ENCODE data around the gene SNAI3. TPM values are rescaled to one million over a fixed set of nuclear protein-coding genes. Genes with fewer than 3 reads are reported as not detected.

Gene SNAI3
- total and polyA plus RNA-seq, 9 of the 15 experiments (the other 6 are each of a cell fraction or from before 2014, with no cell fraction given) = 0.04 to 4.1 (median 0.80) TPM; not detected in 1

DNA sequence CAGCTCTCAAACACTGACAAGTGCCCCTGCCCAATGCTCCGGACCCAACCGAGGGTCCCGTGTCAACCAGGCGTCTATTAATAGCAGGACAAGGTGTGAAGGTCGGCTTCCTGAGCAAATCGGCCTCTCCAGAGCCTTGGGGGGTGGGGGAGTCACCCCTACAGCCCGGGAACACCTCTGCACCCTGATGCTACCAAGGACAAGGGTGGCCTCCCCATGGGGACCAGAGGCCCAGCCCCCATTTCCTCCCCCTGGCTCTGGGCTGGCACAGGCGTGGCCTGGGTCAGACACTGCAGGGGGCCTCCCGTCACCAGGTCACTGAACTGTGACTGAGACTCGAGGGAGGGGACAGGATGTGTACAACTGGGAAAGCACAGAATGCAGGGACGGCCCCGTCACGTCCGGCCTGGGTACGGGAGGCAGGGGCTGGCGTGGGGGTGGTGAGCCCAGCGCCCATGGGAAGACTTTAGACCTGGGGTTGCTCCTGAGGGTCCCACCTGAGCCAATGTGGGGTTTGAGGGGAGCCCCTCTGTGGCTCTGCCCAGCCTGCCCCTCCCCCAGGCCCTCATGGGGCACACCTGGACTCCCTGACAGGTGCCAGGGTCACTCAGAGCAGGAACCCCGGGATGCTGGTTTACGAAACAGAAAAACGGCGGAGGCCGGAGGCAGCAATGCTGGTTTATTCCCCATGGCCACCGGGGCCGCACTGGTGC is 34.9 kb downstream of the SNAI3 start (continued):
- TF ChIP-seq, protein P1, sequence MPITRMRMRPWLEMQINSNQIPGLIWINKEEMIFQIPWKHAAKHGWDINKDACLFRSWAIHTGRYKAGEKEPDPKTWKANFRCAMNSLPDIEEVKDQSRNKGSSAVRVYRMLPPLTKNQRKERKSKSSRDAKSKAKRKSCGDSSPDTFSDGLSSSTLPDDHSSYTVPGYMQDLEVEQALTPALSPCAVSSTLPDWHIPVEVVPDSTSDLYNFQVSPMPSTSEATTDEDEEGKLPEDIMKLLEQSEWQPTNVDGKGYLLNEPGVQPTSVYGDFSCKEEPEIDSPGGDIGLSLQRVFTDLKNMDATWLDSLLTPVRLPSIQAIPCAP (CRISPR knock-in tag; IDR thresholded peaks at IDR 0.05; ENCODE audit: borderline replicate concordance) = no peak
- TF ChIP-seq ARID2 (IDR thresholded peaks at IDR 0.05) (no peak), FOXJ2 (tag; IDR thresholded peaks at IDR 0.05) (no peak), KLF6 (CRISPR knock-in tag; IDR thresholded peaks at IDR 0.05; ENCODE audit: borderline replicate concordance) (peak; percentile 41; the same call in 1 of the 2 replicates), MCM7 (IDR thresholded peaks at IDR 0.05) (no peak), TBP (optimal IDR thresholded peaks at IDR 0.05; ENCODE audit: low read depth, low read length) (no peak), CREBBP (IDR thresholded peaks at IDR 0.05; ENCODE audit: low read depth, low read length) (no peak), EZH2 (IDR thresholded peaks at IDR 0.05; ENCODE audit: borderline replicate concordance, low read depth, low read length) (no peak), NFIX (CRISPR knock-in tag; IDR thresholded peaks at IDR 0.05; ENCODE audit: low read depth) (no peak), NFXL1 (CRISPR knock-in tag; IDR thresholded peaks at IDR 0.05) (no peak), CHCHD3 (CRISPR knock-in tag; IDR thresholded peaks at IDR 0.05) (no peak), GTF2A2 (tag; IDR thresholded peaks at IDR 0.05) (no peak), MECOM (CRISPR knock-in tag; IDR thresholded peaks at IDR 0.05) (no peak), HDGF (IDR thresholded peaks at IDR 0.05) (0 out of 2 replicates have a peak, but pooled peaks have one; percentile 28), CBFB (CRISPR knock-in tag; IDR thresholded peaks at IDR 0.05) (no peak), POU5F1 (IDR thresholded peaks at IDR 0.05; ENCODE audit: borderline replicate concordance, low read depth, low read length, partially characterized antibody) (no peak)
- TF ChIP-seq, protein P2, sequence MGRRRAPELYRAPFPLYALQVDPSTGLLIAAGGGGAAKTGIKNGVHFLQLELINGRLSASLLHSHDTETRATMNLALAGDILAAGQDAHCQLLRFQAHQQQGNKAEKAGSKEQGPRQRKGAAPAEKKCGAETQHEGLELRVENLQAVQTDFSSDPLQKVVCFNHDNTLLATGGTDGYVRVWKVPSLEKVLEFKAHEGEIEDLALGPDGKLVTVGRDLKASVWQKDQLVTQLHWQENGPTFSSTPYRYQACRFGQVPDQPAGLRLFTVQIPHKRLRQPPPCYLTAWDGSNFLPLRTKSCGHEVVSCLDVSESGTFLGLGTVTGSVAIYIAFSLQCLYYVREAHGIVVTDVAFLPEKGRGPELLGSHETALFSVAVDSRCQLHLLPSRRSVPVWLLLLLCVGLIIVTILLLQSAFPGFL (CRISPR knock-in tag; IDR thresholded peaks at IDR 0.05) = no peak
- TF ChIP-seq, protein P3, sequence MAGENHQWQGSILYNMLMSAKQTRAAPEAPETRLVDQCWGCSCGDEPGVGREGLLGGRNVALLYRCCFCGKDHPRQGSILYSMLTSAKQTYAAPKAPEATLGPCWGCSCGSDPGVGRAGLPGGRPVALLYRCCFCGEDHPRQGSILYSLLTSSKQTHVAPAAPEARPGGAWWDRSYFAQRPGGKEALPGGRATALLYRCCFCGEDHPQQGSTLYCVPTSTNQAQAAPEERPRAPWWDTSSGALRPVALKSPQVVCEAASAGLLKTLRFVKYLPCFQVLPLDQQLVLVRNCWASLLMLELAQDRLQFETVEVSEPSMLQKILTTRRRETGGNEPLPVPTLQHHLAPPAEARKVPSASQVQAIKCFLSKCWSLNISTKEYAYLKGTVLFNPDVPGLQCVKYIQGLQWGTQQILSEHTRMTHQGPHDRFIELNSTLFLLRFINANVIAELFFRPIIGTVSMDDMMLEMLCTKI (IDR thresholded peaks at IDR 0.05; ENCODE audit: partially characterized antibody) = no peak
- TF ChIP-seq, protein P4, sequence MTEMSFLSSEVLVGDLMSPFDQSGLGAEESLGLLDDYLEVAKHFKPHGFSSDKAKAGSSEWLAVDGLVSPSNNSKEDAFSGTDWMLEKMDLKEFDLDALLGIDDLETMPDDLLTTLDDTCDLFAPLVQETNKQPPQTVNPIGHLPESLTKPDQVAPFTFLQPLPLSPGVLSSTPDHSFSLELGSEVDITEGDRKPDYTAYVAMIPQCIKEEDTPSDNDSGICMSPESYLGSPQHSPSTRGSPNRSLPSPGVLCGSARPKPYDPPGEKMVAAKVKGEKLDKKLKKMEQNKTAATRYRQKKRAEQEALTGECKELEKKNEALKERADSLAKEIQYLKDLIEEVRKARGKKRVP (CRISPR knock-in tag; IDR thresholded peaks at IDR 0.05) = no peak

Measured in K562 (cell line).